GM12878 (cell line): ENCODE measurements around the gene CD200R1L. TPM values are rescaled to one million over a fixed set of nuclear protein-coding genes. Genes with fewer than 3 reads are reported as not detected.
A peak's percentile ranks its signal among the peaks of the same experiment; 100 is the strongest.

Experiments used
- ATAC-seq: fragments of 200-7000 bp; cut with Tn5 transposase; 3 replicates; pipeline ENCODE4 v1.9.1; 2020; ENCODE audit warnings: mild to moderate bottlenecking, moderate library complexity
- BruUV-seq: library from RNA; stranded (reverse); fragments of 400-500 nt; replicated peaks from 2 replicates; lab custom pipeline; 2021; lab: Mats Ljungman, UMichigan
- CTCF ChIA-PET: fragments of 300-600 bp; sonication (Branson Sonifier 250); formaldehyde crosslinking; extraction: SDS; loops from one replicate; lab custom pipeline; 2021; ENCODE audit warnings: inconsistent platforms; lab: Yijun Ruan, JAX
- POLR2A ChIA-PET: fragments of 350-600 bp; formaldehyde crosslinking; extraction: SDS; loops from one replicate; lab custom pipeline; 2021; ENCODE audit warnings: inconsistent platforms; lab: Charles Lee
- RAD21 ChIA-PET: fragments of 300-600 bp; sonication (Branson Sonifier 250); formaldehyde crosslinking; loops from one replicate; lab custom pipeline; 2023; ENCODE audit warnings: antibody characterized with exemption; ENCODE audit not compliant: unreplicated experiment; lab: Charles Lee
- SMC1A ChIA-PET: fragments of 300-600 bp; sonication (Branson Sonifier 250); formaldehyde crosslinking; loops from one replicate; lab custom pipeline; 2023; ENCODE audit not compliant: unreplicated experiment, uncharacterized antibody; lab: Charles Lee
- DNase-seq: peaks from one replicate; pipeline ENCODE4 v3.0.0-alpha.2; 2011; ENCODE audit warnings: low read depth, low spot score
- FAIRE-seq: peaks from 3 replicates; lab custom pipeline; 2011; peaks lifted over from hg19 to GRCh38; lab: Jason Lieb, UNC
- H2AFZ ChIP-seq: 2 replicates; pipeline ENCODE4 v1.6.0; 2011; ENCODE audit warnings: low read depth, low read length, control low read depth; ENCODE audit not compliant: control insufficient read depth
- H3K27ac ChIP-seq: 2 replicates; pipeline ENCODE4 v1.5.1; 2011; ENCODE audit warnings: control low read depth; ENCODE audit not compliant: control insufficient read depth, insufficient read depth
- H3K27me3 ChIP-seq, 2 experiments: replicated peaks in 1 of 2; 2 replicates each; pipeline versions ENCODE4 v1.6.0 to v1.6.1; 2011; ENCODE audit warnings: low read length in 1 of 2; ENCODE audit not compliant: control insufficient read depth in 2 of 2, insufficient read depth in 2 of 2
- H3K36me3 ChIP-seq, 2 experiments: 2 replicates each; pipeline ENCODE4 v1.5.1; 2011; ENCODE audit warnings: low read length in 1 of 2; ENCODE audit not compliant: control insufficient read depth in 2 of 2, insufficient read depth in 2 of 2
- H3K4me1 ChIP-seq: 2 replicates; pipeline ENCODE4 v1.6.1; 2011; ENCODE audit warnings: mild to moderate bottlenecking, low read length, moderate library complexity, mixed read lengths; ENCODE audit not compliant: control insufficient read depth, insufficient read depth
- H3K4me2 ChIP-seq: 2 replicates; pipeline ENCODE4 v1.6.0; 2011; ENCODE audit warnings: control low read depth; ENCODE audit not compliant: control insufficient read depth, insufficient read depth
- H3K4me3 ChIP-seq: fragments of 200-600 bp; sonication (generic); 2 replicates; pipeline ENCODE4 v1.5.1; 2016
- H3K79me2 ChIP-seq: 2 replicates; pipeline ENCODE4 v1.6.0; 2011; ENCODE audit warnings: low read length; ENCODE audit not compliant: control insufficient read depth, insufficient read depth
- H3K9ac ChIP-seq: 2 replicates; pipeline ENCODE4 v1.8.0; 2011; ENCODE audit warnings: low read length, control low read depth, mixed read lengths; ENCODE audit not compliant: control insufficient read depth, insufficient read depth
- H3K9me3 ChIP-seq: replicated peaks from 3 replicates; pipeline ENCODE4 v1.5.1; 2011; ENCODE audit warnings: mild to moderate bottlenecking, low read length; ENCODE audit not compliant: control insufficient read depth, insufficient read depth
- H4K20me1 ChIP-seq: 2 replicates; pipeline ENCODE4 v1.6.0; 2011; ENCODE audit not compliant: control insufficient read depth, insufficient read depth
- BCL11A ChIP-seq: IDR thresholded peaks from 2 replicates; pipeline ENCODE4 v1.6.1; 2011; ENCODE audit warnings: low read depth, low read length
- EP300 ChIP-seq, 2 experiments: fragments of 150-350 bp in 1 of 2; IDR thresholded peaks; 2 replicates each; pipeline ENCODE4 v1.6.1; 2011 to 2012; ENCODE audit warnings: low read depth in 2 of 2, low read length in 2 of 2, borderline replicate concordance in 1 of 2, improper control_type of control experiment in 1 of 2, inconsistent platforms in 1 of 2; ENCODE audit not compliant: control insufficient read depth in 1 of 2
- GABPA ChIP-seq: IDR thresholded peaks from 2 replicates; pipeline ENCODE4 v1.6.1; 2014; ENCODE audit warnings: antibody characterized with exemption, low read depth, mild to moderate bottlenecking, inconsistent platforms
- KDM1A ChIP-seq: fragments of 200-600 bp; sonication (generic); IDR thresholded peaks from 2 replicates; pipeline ENCODE4 v1.6.1; 2016; ENCODE audit warnings: borderline replicate concordance
- NR2C2 ChIP-seq: IDR thresholded peaks from 2 replicates; pipeline ENCODE4 v1.6.1; 2011; ENCODE audit warnings: borderline replicate concordance, low read depth; ENCODE audit not compliant: control insufficient read depth, insufficient read length
- POLR2AphosphoS2 ChIP-seq: IDR thresholded peaks from 2 replicates; pipeline ENCODE4 v1.6.1; 2011; ENCODE audit warnings: low read depth, mild to moderate bottlenecking, low read length, improper control_type of control experiment, moderate library complexity
- PRDM15 ChIP-seq: fragments of 450-650 bp; formaldehyde crosslinking; IDR thresholded peaks from 2 replicates; pipeline ENCODE4 v1.4.0; 2020; ENCODE audit warnings: mild to moderate bottlenecking, moderate library complexity
- RELA ChIP-seq: fragments of 450-650 bp; IDR thresholded peaks from 2 replicates; pipeline ENCODE4 v1.8.0; 2014; ENCODE audit warnings: borderline replicate concordance; ENCODE audit not compliant: partially characterized antibody
- RFX5 ChIP-seq: IDR thresholded peaks from 2 replicates; pipeline ENCODE4 v1.6.1; 2011; ENCODE audit warnings: low read depth, low read length, improper control_type of control experiment
- TCF3 ChIP-seq: IDR thresholded peaks from 2 replicates; pipeline ENCODE4 v1.6.1; 2012; ENCODE audit warnings: low read depth, mild to moderate bottlenecking, low read length, borderline replicate concordance; ENCODE audit not compliant: insufficient read depth
- TCF7 ChIP-seq: IDR thresholded peaks from 2 replicates; pipeline ENCODE4 v1.6.1; 2014; ENCODE audit warnings: antibody characterized with exemption, borderline replicate concordance
- WGBS: methylation state at CpG from one replicate; pipeline ENCODE4 v1.1.6; 2016; ENCODE audit warnings: low lambda C conversion rate; ENCODE audit not compliant: insufficient replicate concordance, insufficient coverage; ENCODE audit errors: missing lambda C conversion rate; 5-methylcytosine and 5-hydroxymethylcytosine counted together
- in situ Hi-C: fragments of 300-500 bp; cut with MboI; formaldehyde crosslinking; loops from 9 replicates; pipeline ENCODE4 v1.14.3; 2018; ENCODE audit warnings: mixed read lengths
- intact Hi-C: fragments of 100-400 bp; cut with micrococcal nuclease; formaldehyde crosslinking; loops from one replicate; pipeline ENCODE4 v1.14.2; 2022; ENCODE audit not compliant: unreplicated experiment
- polyA plus RNA-seq, 11 experiments: library from polyadenylated mRNA; depleted of rRNA in 4 of 11; unstranded in 6 of 11; stranded (reverse) in 5 of 11; fragments of >200 nt; fragmentation: Nextera tagmentation in 4 of 11; fragmentation: Illumina TruSeq in 1 of 11; extraction: Ambion mirVana in 4 of 11; extraction: Trizol in 1 of 11; gene quantifications; 1 replicate in 1 of 11; 2 replicates in 10 of 11; pipeline versions ENCODE4 v1.2.1 to v1.2.3, GENCODE V29; 2011 to 2016; ENCODE audit warnings: inconsistent platforms in 2 of 11, missing spikeins in 2 of 11, low read depth in 1 of 11
- total RNA-seq, 4 experiments: library from RNA; depleted of rRNA in 3 of 4; stranded (reverse); fragments of >200 nt in 3 of 4; fragmentation: Illumina TruSeq in 1 of 4; extraction: Trizol in 1 of 4; gene quantifications; 2 replicates each; pipeline versions ENCODE4 v1.2.1 to v1.2.3, GENCODE V29; 2013 to 2021
- TF ChIP-seq, protein P1 (sequence below): IDR thresholded peaks from 2 replicates; pipeline ENCODE4 v1.6.1; 2011; ENCODE audit warnings: mild to moderate bottlenecking, low read depth, low read length, moderate library complexity; ENCODE audit not compliant: insufficient replicate concordance
- TF ChIP-seq, protein P2 (sequence below): fragments of 450-650 bp; IDR thresholded peaks from 2 replicates; pipeline ENCODE4 v1.6.1; 2014; ENCODE audit warnings: mild to moderate bottlenecking

The CD200R1L gene
- total and polyA plus RNA-seq, 10 of the 15 experiments (the other 5 are each of a cell fraction or from before 2014, with no cell fraction given): 0.41 TPM; not detected in 9

DNA sequence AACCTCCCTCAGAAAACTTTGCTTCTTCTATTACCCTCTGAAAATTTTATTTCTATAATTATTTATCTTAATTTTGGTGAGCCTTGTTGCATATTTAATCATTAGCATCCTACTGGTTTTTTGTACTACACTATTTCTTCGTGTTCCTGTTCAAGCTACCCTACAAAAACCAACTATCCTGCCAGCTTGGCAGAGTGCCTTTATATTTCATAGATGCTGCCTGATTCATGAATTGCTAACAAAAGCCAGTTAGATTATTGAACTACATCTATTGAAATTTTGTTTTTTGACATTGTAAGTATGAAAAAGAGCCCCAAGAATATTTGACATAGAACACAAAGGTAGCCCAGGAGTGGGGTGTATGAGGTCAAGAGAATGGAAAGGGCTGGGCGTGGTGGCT is 78.9 kb downstream of the CD200R1L start (continued):
- TF ChIP-seq PRDM15 (no peak), NR2C2 (no peak), RFX5 (no peak), EP300 (IDR thresholded peaks at IDR 0.05; ENCODE audit: borderline replicate concordance in 1 of 2, control insufficient read depth in 1 of 2, low read depth in 2 of 2, low read length in 2 of 2) (no peak), RELA (no peak), POLR2AphosphoS2 (no peak), TCF7 (no peak)
- TF ChIP-seq, all 136 proteins: peak for 0

- Histone ChIP-seq H3K9ac (no peak overlapping the region), H2AFZ (no peak overlapping the region), H3K4me1 (peaks cover 11% of the 10 kb centered on the region), H3K9me3 (no peaks in the 10 kb centered on the region), H4K20me1 (no peaks in the 10 kb centered on the region), H3K27ac (no peak overlapping the region), H3K36me3 (no peaks in the 10 kb centered on the region), H3K79me2 (no peaks in the 10 kb centered on the region), H3K4me3 (no peak overlapping the region), H3K27me3 (no peaks in the 10 kb centered on the region), H3K4me2 (no peak overlapping the region; the same call in 1 of the 2 replicates)
- SMC1A ChIA-PET: no interaction called here
- RAD21 ChIA-PET: no interaction called here
- no TSS peak for BruUV-seq
- intact Hi-C loops: no loop called here
- DNase-seq (peak; percentile 24), FAIRE-seq (peak; percentile 47), ATAC-seq (peak; percentile 81)
- WGBS: 68% methylated on average over 2 of the region's 2 CpGs
- CTCF ChIA-PET: no interaction called here
- POLR2A ChIA-PET: no interaction called here
- in situ Hi-C loops: no loop called here
- TF ChIP-seq, protein P1, sequence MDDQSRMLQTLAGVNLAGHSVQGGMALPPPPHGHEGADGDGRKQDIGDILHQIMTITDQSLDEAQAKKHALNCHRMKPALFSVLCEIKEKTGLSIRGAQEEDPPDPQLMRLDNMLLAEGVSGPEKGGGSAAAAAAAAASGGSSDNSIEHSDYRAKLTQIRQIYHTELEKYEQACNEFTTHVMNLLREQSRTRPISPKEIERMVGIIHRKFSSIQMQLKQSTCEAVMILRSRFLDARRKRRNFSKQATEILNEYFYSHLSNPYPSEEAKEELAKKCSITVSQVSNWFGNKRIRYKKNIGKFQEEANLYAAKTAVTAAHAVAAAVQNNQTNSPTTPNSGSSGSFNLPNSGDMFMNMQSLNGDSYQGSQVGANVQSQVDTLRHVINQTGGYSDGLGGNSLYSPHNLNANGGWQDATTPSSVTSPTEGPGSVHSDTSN: peak; percentile 14
- TF ChIP-seq GABPA: no peak
- TF ChIP-seq TCF3: no peak
- no peak for TF ChIP-seq PRDM15
- no peak for TF ChIP-seq KDM1A
- TF ChIP-seq BCL11A: no peak
- TF ChIP-seq, protein P2, sequence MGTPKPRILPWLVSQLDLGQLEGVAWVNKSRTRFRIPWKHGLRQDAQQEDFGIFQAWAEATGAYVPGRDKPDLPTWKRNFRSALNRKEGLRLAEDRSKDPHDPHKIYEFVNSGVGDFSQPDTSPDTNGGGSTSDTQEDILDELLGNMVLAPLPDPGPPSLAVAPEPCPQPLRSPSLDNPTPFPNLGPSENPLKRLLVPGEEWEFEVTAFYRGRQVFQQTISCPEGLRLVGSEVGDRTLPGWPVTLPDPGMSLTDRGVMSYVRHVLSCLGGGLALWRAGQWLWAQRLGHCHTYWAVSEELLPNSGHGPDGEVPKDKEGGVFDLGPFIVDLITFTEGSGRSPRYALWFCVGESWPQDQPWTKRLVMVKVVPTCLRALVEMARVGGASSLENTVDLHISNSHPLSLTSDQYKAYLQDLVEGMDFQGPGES: no peak
Observed at GRCh38 chr3:112767177-112767576, 79.5 kb downstream of the CD200R1L start.
